HG03558 (cell line): ENCODE measurements around the gene CAMK1D.
"Not testable (repeated sequence)": the region's sequence is repeated elsewhere in the genome, so short reads cannot be mapped to it uniquely, and the experiment has no call there.

Experiments
- ATAC-seq: cut with Tn5 transposase; IDR thresholded peaks from one replicate; pipeline ENCODE4 v1.9.1; 2021; ENCODE audit warnings: moderate number of reproducible peaks; ENCODE audit not compliant: unreplicated experiment; ENCODE audit errors: extremely low read depth

CAMK1D gene

GRCh38 chr10:12844811-12845483 is 495.6 kb downstream of the CAMK1D start:
- ATAC-seq: no peak

DNA sequence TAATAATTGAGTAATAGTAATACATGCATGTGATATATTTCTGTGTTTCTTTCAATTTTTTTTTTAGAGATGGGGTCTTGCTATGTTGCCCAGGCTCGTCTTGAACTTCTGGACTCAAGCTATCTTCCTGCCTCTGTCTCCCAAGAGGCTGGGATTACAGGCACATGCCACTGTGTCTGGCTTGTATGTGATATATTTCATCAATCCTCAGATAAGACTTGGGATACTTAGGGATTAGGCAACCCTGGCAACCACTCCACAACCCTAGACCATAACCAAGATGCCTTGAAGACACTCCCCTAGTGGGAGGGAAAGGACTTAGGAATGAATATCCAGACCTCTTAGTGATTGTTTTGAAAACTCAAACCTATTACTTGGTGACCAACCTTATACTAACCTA is 497.4 kb downstream of the CAMK1D start:
- ATAC-seq: no peak

GRCh38 chr10:12847361-12847975 is 498.1 kb downstream of the CAMK1D start:
- ATAC-seq: no peak

DNA sequence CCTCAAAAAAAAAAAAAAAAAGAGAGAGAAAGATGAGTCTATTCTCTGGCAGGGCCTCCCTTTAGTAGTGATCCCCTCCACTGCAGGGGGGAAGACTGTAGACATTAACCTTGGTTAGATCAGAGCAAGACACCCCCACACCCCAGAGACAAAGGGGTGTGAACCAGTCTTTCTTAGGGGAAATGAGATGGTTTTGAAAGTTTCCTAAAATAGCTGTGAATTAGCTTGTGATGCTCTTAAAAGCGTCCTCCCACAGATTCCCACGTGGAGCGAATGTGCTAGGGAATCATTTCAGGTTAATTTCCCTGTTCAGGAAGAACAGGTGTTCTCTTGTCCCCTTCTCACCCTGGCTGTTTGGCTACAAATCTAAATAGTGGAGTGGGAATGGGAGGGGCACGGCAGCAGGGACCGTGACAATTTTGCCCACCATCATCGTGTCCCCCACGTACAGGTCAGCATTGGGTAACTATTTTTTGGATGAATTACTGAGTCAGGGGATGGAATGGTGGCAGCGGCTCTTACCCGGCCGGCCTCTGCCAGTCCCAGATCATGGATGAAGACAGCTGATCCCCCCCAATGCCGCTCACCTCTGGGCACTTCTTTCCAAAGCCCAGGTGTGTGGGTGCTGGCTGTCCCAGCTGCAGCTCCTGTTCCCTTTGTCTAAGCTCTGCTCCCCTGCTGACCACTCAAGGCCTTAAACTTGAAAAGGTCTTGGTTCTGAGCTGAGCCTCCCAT is 499.3 kb downstream of the CAMK1D start:
- ATAC-seq: no peak

GRCh38 chr10:12849319-12850181 is 500.2 kb downstream of the CAMK1D start:
- ATAC-seq: no peak

DNA sequence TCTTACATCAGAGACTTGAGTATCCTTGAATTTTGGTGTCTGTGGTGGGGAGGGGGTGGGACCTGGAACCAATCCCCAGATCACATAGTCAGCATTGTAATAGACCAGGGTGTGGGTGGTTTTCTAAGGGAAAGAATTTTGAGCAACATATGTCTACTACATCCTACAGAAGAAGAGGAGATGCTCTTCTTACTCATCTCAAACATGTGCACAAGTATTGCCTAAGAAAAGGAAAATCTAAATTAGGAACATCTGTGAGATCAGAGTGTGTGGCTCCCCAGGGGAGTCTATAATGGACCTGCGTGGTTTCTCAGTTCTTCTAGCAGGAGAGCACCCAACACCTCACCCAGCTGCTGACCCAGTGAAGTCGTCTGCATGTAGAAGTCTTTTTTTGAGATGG is 503.3 kb downstream of the CAMK1D start:
- no peak for ATAC-seq

- ATAC-seq: no peak
Measured at GRCh38 chr10:12854988-12855387, 505.6 kb downstream of the CAMK1D start.

DNA sequence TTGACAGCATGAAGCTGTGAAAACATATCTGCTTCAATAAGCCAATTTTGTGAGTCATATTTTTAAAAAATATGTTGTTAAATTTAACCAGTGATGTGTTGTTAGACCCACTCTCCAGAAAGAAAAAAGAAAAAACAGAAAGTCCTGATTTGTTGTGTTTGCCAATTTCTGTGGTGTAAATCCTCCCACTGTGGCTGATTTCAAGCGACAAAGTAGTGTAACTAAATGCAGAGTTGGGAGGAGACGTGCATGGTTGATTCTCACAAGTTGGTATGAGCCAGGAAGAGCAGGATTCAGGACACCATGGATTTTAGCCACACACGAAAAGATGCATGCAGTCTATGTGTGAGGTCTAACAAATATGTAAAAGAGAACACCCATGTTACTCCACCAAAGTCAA is 513.1 kb downstream of the CAMK1D start:
- ATAC-seq: no peak

DNA sequence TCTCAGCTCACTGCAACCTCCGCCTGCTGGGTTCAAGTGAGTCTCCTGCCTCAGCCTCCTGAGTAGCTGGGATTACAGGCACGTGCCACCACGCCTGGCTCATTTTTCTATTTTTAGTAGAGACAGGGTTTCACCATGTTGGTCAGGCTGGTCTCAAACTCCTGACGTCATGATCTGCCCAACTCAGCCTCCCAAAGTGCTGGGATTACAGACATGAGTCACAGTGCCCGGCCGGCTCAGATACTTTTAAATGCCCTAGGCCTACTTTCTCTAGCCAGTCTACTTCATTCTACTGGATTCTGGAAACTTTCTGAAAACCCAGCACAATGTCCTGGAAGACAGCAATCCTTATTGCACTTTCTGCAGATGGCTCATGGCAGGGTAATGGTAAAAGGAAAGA is 516.2 kb downstream of the CAMK1D start:
- not testable (repeated sequence) for ATAC-seq

DNA sequence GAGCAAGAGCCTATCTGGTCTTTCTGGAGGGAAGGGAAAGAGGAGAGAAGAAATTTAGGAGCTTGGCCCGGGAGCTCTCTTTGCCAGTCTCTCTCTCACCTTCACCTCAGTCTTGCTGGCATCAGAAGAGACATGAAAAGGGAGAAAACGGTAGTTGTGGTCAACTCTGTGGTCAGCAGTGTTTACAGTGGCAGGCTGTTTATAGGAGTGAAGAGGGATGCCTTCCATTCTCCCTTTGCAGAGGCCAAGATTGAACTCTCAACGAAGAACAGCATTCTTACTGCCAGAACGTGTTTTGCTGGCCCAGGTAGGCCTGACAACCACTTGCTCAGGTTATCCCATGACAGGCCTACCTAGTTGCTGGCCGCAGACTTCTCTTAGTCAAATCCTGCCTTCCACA is 518.9 kb downstream of the CAMK1D start:
- ATAC-seq: no peak

DNA sequence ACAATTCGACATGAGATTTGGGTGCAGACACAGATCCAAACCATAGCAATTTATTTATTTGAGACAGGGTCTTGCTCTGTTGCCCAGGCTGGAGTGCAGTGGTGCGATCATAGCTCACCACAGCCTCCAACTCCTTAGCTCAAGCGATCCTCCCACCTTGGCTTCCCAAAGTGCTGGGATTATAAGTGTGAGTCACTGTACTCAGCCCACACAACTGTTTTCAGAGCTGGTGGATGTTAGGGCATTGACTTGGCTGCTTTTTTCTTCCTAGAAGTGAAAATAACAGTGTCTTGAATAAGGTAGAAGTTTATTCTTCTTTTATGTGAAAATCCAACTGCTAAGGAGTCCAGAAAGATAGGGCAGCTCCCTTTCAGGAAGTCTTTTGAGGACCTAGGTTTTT is 520.1 kb downstream of the CAMK1D start:
- ATAC-seq: no peak

- ATAC-seq: no peak
Measured at GRCh38 chr10:12872577-12872976, 523.2 kb downstream of the CAMK1D start.

- ATAC-seq: no peak
Measured at GRCh38 chr10:12873172-12873571, 523.8 kb downstream of the CAMK1D start.

- ATAC-seq: no peak
Measured at GRCh38 chr10:12874501-12874900, 525.2 kb downstream of the CAMK1D start.

DNA sequence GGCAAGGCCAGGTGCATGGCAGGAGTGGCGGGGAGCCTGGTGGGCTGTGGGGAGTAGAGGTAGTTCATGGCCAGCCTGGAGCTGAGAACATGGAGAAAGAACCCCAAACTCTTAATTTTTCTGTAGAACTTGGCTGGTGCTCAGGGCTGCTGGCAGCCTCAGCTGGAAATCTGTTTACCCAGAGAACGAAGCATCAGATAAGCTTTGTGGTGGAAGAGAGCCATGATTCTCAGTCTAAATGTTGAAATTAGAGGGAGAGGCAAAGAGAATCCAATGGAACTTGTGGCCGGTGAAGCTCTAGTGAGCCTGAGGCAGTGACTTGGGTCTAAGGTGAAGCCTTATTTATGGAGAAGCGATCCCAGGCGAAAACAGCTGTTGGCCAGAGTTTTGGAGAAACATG is 525.8 kb downstream of the CAMK1D start:
- ATAC-seq: no peak

- no peak for ATAC-seq
Measured at GRCh38 chr10:12876266-12876665, 526.9 kb downstream of the CAMK1D start.

- no peak for ATAC-seq
Measured at GRCh38 chr10:12877150-12877549, 527.8 kb downstream of the CAMK1D start.

GRCh38 chr10:12880423-12880822 is 531.1 kb downstream of the CAMK1D start:
- ATAC-seq: no peak

- ATAC-seq: no peak
Measured at GRCh38 chr10:12884851-12885250, 535.5 kb downstream of the CAMK1D start.
